Small intestine (tissue), 7 donors: ENCODE data around the gene KCTD13. TPM values are rescaled to one million over a fixed set of nuclear protein-coding genes. Genes with fewer than 3 reads are reported as not detected.

Experiments used
- DNase-seq, 2 donors: peaks; one replicate each; pipeline versions ENCODE4 v3.0.0 to v3.0.0-alpha.2; 2013
- FAIRE-seq: peaks from 2 replicates; lab custom pipeline; 2012; peaks lifted over from hg19 to GRCh38; lab: Jason Lieb, UNC
- H3K27ac ChIP-seq, 3 donors: one replicate each; pipeline ENCODE4 v1.5.1; 2013; ENCODE audit warnings: low read length in 2 of 3, mild to moderate bottlenecking in 2 of 3, control low read depth in 1 of 3, inconsistent platforms in 1 of 3, low read depth in 1 of 3, moderate library complexity in 1 of 3
- H3K27me3 ChIP-seq, 3 donors: one replicate each; pipeline ENCODE4 v1.6.1; 2013; ENCODE audit warnings: low read length in 3 of 3, inconsistent platforms in 1 of 3; ENCODE audit not compliant: control insufficient read depth in 3 of 3, insufficient read depth in 3 of 3
- H3K36me3 ChIP-seq, 3 donors: one replicate each; pipeline ENCODE4 v1.6.1; 2013; ENCODE audit warnings: low read length in 3 of 3, inconsistent platforms in 1 of 3, low read depth in 1 of 3, mild to moderate bottlenecking in 1 of 3, moderate library complexity in 1 of 3; ENCODE audit not compliant: control insufficient read depth in 3 of 3, insufficient read depth in 2 of 3
- H3K4me1 ChIP-seq, 3 donors: one replicate each; pipeline ENCODE4 v1.6.1; 2013; ENCODE audit warnings: low read length in 2 of 3, inconsistent platforms in 1 of 3, low read depth in 1 of 3, mild to moderate bottlenecking in 1 of 3, moderate library complexity in 1 of 3; ENCODE audit not compliant: control insufficient read depth in 3 of 3, insufficient read depth in 2 of 3
- H3K4me3 ChIP-seq, 3 donors: one replicate each; pipeline ENCODE4 v1.5.1; 2013; ENCODE audit warnings: low read length in 3 of 3, control low read depth in 1 of 3, inconsistent platforms in 1 of 3, low read depth in 1 of 3, mild to moderate bottlenecking in 1 of 3, moderate library complexity in 1 of 3
- H3K9me3 ChIP-seq, 2 donors: one replicate each; pipeline ENCODE4 v1.6.1; 2013; ENCODE audit warnings: low read depth in 1 of 2, low read length in 1 of 2; ENCODE audit not compliant: control insufficient read depth in 2 of 2, insufficient read depth in 1 of 2
- WGBS, 3 donors: extraction: QIAGEN DNeasy Blood & Tissue Kit; methylation state at CpG; one replicate each; pipeline ENCODE4 v1.1.7; 2013; 5-methylcytosine and 5-hydroxymethylcytosine counted together
- polyA plus RNA-seq, 4 donors: library from polyadenylated mRNA; stranded (reverse) in 3 of 4; unstranded in 1 of 4; fragments of 200-250 nt in 3 of 4; fragments of 120-200 nt in 1 of 4; gene quantifications; one replicate each; pipeline versions ENCODE4 v1.2.1 to v1.2.3, GENCODE V29; 2013
- donor health status: healthy with polysubstance abuse.
- donor health status: control.
- donor health status: control.
- donor health status: Bipolar disorder and iron deficiency.
- donor health status: healthy.

Gene KCTD13
- polyA plus RNA-seq, 4 donors, result 10.8 to 26.6 (median 15.9) TPM

- Histone ChIP-seq H3K36me3 (peaks cover 0 to 53% (median 0%) of the 10 kb centered on the region in 3 donors), H3K27ac (no peak overlapping the region), H3K4me1 (no peaks in the 10 kb centered on the region), H3K27me3 (no peaks in the 10 kb centered on the region), H3K4me3 (no peak overlapping the region), H3K9me3 (no peaks in the 10 kb centered on the region)
- 74 to 83% (median 75%) methylated on average over 2 of the region's 2 CpGs for WGBS, 3 donors
- DNase-seq, result no peak
- FAIRE-seq, result no peak
These were observed 18.1 kb downstream of the KCTD13 start for GRCh38 chr16:29907973-29908372.

- Histone ChIP-seq H3K4me3 (no peak overlapping the region), H3K9me3 (no peaks in the 10 kb centered on the region), H3K27ac (no peak overlapping the region), H3K36me3 (peaks cover 0 to 54% (median 0%) of the 10 kb centered on the region in 3 donors), H3K4me1 (peaks cover 0 to 6% (median 0%) of the 10 kb centered on the region in 3 donors), H3K27me3 (no peaks in the 10 kb centered on the region)
- WGBS, 3 donors, result 85 to 93% (median 87%) methylated on average over 16 to 23 of the region's 23 CpGs
- FAIRE-seq (no peak), DNase-seq (no peak)
These were observed 19.3 kb downstream of the KCTD13 start for GRCh38 chr16:29906520-29907244.

DNA sequence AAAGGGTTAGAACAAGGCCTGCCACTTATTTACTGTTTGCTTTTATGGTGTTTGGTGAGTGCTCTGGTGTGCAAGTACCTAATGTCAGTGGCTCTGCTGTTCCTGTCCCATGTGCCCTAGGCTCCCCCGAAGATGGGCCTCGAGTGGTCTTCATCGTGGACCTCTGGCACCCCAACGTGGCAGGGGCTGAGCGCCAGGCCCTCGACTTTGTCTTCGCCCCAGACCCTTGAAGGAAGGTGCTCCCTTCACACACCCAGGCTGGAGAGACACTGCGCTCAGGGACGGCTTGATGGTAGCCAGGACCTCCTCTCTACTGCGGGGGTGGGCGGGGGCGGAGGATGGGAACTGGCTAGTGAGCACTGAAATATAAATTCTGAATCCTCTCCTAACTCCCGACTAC is 20.4 kb downstream of the KCTD13 start:
- H3K36me3 ChIP-seq, result peaks cover 0 to 44% (median 0%) of the 10 kb centered on the region in 3 donors
- H3K27ac ChIP-seq, result no peak overlapping the region
- H3K9me3 ChIP-seq, result no peaks in the 10 kb centered on the region
- H3K4me3 ChIP-seq, result no peak overlapping the region
- no peaks in the 10 kb centered on the region for H3K27me3 ChIP-seq
- 84 to 86% (median 85%) methylated on average over 13 of the region's 13 CpGs for WGBS, 3 donors
- DNase-seq (no peak), FAIRE-seq (no peak)
- peaks cover 0 to 15% (median 0%) of the 10 kb centered on the region in 3 donors for H3K4me1 ChIP-seq

- Histone ChIP-seq H3K4me3 (no peak overlapping the region), H3K27ac (no peak overlapping the region), H3K4me1 (peaks cover 0 to 15% (median 0%) of the 10 kb centered on the region in 3 donors), H3K27me3 (no peaks in the 10 kb centered on the region), H3K36me3 (peaks cover 0 to 40% (median 0%) of the 10 kb centered on the region in 3 donors), H3K9me3 (no peaks in the 10 kb centered on the region)
- DNase-seq (no peak), FAIRE-seq (no peak)
- 92 to 95% (median 92%) methylated on average over 7 of the region's 7 CpGs for WGBS, 3 donors
These were observed 21.1 kb downstream of the KCTD13 start for GRCh38 chr16:29904947-29905346.

DNA sequence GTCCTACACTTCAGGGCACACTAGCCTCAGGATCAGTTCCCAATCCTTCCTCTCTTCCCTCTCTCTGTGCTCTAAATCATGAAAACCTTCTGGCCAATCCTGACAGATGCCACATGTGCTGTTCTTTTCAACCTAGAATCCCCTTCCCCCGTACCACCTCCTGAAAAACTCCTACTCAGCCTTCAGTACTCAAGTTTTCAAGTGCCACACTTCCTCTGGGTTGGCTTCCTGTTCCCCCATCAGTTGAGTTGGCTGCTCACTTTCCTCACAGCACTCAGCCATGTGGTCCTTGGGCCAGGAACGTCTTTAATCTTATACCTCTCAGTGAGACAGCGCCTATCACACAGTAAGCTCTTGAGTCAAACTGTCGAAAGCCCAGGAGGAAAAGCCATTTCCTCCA is 22.4 kb downstream of the KCTD13 start:
- WGBS, 3 donors, result 65 to 78% (median 69%) methylated on average over 4 of the region's 4 CpGs
- Histone ChIP-seq H3K4me3 (no peak overlapping the region), H3K36me3 (peaks cover 0 to 39% (median 0%) of the 10 kb centered on the region in 3 donors), H3K9me3 (no peaks in the 10 kb centered on the region), H3K27me3 (peaks cover 0 to 3% (median 0%) of the 10 kb centered on the region in 3 donors), H3K27ac (no peak overlapping the region), H3K4me1 (peaks cover 0 to 23% (median 0%) of the 10 kb centered on the region in 3 donors)
- no peak for FAIRE-seq
- DNase-seq, result no peak

DNA sequence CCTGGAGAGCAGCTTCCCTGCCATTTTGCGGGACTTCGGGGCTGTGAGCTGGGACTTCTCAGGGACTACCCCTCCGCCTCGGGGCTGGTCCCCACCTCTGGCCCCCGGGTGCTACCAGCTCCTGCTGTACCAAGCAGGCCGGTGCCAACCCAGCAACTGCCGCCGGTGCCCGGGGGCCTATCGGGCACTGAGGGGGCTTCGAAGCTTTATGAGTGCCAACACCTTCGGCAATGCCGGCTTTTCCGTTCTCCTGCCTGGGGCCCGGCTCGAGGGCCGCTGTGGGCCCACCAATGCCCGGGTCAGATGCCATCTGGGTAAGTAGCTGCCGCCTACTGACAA is 24.4 kb downstream of the KCTD13 start:
- DNase-seq, result no peak
- no peak for FAIRE-seq
- no peaks in the 10 kb centered on the region for H3K9me3 ChIP-seq
- peak overlapping the region in 1 of 3 donors; percentile 90 for H3K27ac ChIP-seq
- peaks cover 0 to 33% (median 0%) of the 10 kb centered on the region in 3 donors for H3K4me1 ChIP-seq
- peaks cover 0 to 27% (median 0%) of the 10 kb centered on the region in 3 donors for H3K36me3 ChIP-seq
- WGBS, 3 donors, result 81 to 91% (median 91%) methylated on average over 16 to 19 of the region's 19 CpGs
- H3K4me3 ChIP-seq, result peak overlapping the region in 1 of 3 donors; percentile 53
- H3K27me3 ChIP-seq, result peaks cover 0 to 9% (median 0%) of the 10 kb centered on the region in 3 donors

GRCh38 chr16:29900888-29901606 is 25.0 kb downstream of the KCTD13 start:
- Histone ChIP-seq H3K27me3 (peaks cover 0 to 9% (median 0%) of the 10 kb centered on the region in 3 donors), H3K9me3 (no peaks in the 10 kb centered on the region), H3K36me3 (peaks cover 0 to 23% (median 0%) of the 10 kb centered on the region in 3 donors), H3K4me3 (peak overlapping the region in 2 of 3 donors; percentile 53 to 63), H3K27ac (peak overlapping the region in 2 of 3 donors; percentile 64 to 90), H3K4me1 (peaks cover 0 to 33% (median 0%) of the 10 kb centered on the region in 3 donors)
- FAIRE-seq (no peak), DNase-seq (peak in 1 of 2 donors; percentile 24)
- WGBS, 3 donors, result 52 to 58% (median 56%) methylated on average over 21 to 31 of the region's 31 CpGs

DNA sequence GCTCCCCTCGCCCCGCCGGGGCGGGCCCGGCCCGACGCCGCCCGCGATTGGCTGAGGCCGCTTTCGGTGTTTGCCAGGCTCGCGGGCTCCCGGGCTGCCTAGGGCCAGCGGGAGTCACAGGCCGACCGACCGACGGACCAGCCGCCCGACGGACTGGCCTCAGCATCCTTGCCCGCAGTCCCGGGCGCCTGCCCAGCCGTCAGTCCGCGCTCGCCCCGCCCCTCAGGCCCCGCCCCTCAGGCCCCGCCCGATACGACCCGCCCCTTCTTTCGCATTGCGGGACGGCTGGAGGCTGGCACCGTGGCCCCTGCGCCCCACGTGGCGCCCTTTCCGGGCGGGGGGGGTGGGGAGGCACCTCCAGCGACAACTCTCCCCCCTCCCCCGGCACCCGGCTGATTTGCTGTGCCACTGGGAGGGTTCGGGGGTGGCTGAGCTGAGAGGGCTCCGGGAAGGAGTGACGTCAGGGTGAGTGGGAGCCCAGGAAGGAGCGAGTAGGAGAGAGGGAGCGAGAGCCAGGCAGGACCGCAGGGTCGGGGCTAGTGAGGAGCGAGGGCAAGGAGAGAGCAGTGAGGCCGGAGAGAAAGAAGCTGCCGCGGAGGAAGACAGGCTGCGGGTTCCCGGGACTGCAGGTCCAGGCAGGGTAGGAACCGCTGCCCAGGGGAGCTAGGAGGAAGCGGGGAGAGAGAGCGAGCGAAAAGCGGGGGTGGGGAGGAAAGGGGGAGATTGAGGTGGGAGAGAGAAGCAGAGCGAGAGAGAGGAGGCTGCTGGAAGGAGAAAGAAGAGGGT is 25.7 kb downstream of the KCTD13 start, which contains the start of gene ASPHD1:
Gene ASPHD1, plus strand, starts transcription at position 387 of the 786 bp plus-strand sequence. CDS start 484 bp downstream, outside the sequence.
- peak within 1 kb of the TSS; percentile 5 to 90 (median 80) for H3K27ac ChIP-seq
- H3K4me1 ChIP-seq, result peaks cover 0 to 33% (median 0%) of the 10 kb centered on the region in 3 donors
- FAIRE-seq, result no peak
- peak within 1 kb of the TSS; percentile 53 to 63 (median 53) for H3K4me3 ChIP-seq
- DNase-seq, result peak; percentile 66 to 87
- no peaks in the 10 kb centered on the region for H3K9me3 ChIP-seq
- WGBS, 3 donors, result 1% methylated on average over 45 to 67 of the region's 67 CpGs
- H3K27me3 ChIP-seq, result peaks cover 0 to 9% (median 0%) of the 10 kb centered on the region in 3 donors
- H3K36me3 ChIP-seq, result peaks cover 0 to 23% (median 0%) of the 10 kb centered on the region in 3 donors
